GM12874 (cell line): Measurements from ENCODE around the gene TRHDE.

Source experiments
- TF ChIP-seq, protein P1 (sequence below): IDR thresholded peaks from 2 replicates; pipeline ENCODE4 v1.5.1; 2011; ENCODE audit warnings: low read depth, mild to moderate bottlenecking, control low read depth, low read length, moderate library complexity; ENCODE audit not compliant: insufficient read depth

TRHDE gene, protein sequence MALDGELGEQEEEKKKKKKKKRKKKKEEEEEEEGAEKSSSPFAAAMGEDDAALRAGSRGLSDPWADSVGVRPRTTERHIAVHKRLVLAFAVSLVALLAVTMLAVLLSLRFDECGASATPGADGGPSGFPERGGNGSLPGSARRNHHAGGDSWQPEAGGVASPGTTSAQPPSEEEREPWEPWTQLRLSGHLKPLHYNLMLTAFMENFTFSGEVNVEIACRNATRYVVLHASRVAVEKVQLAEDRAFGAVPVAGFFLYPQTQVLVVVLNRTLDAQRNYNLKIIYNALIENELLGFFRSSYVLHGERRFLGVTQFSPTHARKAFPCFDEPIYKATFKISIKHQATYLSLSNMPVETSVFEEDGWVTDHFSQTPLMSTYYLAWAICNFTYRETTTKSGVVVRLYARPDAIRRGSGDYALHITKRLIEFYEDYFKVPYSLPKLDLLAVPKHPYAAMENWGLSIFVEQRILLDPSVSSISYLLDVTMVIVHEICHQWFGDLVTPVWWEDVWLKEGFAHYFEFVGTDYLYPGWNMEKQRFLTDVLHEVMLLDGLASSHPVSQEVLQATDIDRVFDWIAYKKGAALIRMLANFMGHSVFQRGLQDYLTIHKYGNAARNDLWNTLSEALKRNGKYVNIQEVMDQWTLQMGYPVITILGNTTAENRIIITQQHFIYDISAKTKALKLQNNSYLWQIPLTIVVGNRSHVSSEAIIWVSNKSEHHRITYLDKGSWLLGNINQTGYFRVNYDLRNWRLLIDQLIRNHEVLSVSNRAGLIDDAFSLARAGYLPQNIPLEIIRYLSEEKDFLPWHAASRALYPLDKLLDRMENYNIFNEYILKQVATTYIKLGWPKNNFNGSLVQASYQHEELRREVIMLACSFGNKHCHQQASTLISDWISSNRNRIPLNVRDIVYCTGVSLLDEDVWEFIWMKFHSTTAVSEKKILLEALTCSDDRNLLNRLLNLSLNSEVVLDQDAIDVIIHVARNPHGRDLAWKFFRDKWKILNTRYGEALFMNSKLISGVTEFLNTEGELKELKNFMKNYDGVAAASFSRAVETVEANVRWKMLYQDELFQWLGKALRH

DNA sequence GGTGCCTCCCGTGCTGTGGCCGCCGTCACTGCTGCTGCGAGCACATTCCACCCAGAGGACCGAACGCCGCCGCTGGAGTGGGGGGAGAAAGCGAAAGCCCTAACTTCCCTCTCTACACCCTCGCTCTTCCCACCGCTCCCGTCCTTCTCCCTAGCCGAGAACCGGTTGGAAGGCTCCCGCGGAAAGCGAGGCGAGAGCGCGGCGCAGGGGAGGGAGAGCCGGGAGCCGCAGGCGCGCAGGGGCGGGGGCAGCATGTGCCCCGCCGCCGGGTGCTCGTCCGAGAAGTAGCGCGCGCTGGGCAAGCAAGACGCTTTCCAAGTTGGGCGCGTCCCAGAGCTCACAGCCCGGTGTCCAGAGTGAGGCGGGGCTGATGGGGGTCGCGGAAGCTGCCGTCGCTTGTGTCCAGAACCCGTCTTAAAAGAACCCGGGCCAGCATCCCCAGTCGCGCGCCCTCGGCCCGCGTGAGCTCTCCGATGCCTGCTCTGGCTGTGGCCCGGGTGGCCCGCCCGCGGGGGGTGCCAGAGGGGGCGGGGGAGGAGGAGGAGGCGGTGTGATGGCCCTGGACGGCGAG lies at the start of gene TRHDE:
TRHDE (plus strand) TSS at position 280 of the 571 bp plus-strand sequence; CDS start at position 554, 274 bp downstream.
- TF ChIP-seq, protein P1, sequence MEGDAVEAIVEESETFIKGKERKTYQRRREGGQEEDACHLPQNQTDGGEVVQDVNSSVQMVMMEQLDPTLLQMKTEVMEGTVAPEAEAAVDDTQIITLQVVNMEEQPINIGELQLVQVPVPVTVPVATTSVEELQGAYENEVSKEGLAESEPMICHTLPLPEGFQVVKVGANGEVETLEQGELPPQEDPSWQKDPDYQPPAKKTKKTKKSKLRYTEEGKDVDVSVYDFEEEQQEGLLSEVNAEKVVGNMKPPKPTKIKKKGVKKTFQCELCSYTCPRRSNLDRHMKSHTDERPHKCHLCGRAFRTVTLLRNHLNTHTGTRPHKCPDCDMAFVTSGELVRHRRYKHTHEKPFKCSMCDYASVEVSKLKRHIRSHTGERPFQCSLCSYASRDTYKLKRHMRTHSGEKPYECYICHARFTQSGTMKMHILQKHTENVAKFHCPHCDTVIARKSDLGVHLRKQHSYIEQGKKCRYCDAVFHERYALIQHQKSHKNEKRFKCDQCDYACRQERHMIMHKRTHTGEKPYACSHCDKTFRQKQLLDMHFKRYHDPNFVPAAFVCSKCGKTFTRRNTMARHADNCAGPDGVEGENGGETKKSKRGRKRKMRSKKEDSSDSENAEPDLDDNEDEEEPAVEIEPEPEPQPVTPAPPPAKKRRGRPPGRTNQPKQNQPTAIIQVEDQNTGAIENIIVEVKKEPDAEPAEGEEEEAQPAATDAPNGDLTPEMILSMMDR: no peak

DNA sequence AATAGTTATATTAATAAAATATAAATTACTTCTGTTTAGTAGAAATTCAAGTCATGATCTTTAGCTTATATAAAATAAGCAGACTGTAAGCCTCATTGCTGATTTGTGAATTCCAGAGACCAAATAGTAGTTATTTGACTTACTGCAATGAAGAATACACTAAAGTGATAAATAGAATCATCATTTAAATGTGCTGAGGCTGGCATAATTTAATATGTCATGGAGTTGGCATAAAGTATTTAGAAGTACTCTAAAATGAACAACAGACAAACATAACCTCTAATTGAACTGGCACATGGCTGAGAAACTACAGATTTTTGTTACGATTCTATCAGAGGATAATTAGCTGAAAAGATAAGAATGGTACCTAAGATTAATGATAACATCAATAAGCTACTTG lies 45.7 kb upstream of the TRHDE start:
- TF ChIP-seq, protein P1: no peak

DNA sequence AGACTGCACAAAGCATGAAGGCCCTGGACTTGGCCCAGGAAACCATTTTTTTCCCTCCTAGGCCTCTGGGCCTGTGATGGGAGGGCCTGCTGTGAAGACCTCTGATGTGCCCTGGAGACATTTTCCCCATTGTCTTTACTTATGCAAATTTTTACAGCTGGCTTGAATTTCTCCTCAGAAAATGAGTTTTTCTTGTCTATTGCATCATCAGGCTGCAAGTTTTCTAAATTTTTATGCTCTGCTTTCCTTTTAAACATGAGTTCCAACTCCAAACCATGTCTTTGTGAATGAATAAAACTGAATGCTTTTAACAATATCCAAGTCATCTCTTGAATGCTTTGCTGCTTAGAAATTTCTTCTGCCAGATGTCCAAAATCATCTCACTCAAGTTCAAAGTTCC lies 43.7 kb upstream of the TRHDE start:
- TF ChIP-seq, protein P1: no peak

DNA sequence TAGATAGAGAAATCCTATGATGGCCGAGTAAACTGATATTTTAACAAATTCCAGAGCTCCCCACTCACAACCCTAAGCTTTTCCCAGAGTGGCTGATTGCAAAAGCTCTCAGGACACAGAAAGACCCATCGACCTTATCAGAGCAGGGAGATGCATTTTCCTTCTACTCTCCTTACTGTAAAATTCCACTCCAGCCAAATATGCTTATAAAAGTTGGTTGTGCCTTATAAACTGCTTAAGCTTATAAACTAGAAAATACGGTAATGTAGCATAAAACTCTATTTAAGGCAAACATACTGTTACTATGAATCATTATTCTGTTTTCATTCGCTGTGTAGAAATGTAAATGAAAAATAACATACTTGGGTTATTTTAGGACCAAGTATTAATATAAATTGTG lies 41.6 kb upstream of the TRHDE start:
- TF ChIP-seq, protein P1: no peak

DNA sequence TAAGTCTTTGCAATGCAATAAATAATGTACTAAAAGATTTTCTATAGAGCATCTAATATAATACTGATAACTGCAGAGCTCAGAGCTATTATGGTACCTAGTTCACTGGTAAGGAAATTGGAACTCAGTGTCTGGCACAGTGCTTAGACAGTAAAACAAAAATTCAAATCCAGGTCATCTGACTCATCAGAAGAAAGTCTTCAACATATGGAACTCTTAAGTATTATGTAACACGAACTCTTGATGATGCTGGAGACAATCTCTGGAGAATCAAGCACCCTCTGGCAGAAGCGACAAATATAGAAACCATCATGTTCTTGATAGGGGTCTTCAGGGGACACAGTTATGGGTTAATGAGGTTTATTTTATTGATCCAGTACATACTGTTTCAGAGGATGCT lies 37.3 kb upstream of the TRHDE start:
- TF ChIP-seq, protein P1: no peak

DNA sequence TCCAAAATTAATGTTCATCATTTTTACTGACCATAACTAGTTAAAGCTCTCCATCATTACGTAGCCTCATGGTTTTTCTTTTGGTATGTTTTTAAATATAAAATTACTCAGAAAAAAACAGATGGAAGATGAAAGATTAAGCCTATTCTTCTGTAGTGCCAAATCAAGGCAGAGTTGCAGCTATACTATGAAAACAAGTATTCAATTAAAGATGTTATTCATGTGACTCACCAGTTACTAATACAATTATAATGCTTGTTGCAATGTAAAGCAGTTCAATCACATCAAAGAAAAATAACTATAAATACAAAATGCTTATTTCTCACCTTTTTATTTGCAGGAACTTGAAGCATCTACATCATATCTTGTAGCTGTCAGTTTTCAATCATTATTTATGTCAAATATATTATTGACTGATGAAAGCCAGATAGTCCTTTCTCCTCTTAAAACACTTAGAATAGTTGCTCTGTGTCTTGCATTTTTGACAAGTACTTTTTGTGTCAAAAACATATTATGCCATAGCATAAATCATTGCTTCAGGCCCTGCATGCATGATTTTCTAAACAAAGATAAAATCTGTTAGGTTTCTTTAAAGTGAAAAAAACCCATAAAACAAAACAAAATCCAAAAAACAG lies 36.0 kb upstream of the TRHDE start:
- TF ChIP-seq, protein P1: no peak
